ENCODE data around the gene CD247.

Gene CD247

DNA sequence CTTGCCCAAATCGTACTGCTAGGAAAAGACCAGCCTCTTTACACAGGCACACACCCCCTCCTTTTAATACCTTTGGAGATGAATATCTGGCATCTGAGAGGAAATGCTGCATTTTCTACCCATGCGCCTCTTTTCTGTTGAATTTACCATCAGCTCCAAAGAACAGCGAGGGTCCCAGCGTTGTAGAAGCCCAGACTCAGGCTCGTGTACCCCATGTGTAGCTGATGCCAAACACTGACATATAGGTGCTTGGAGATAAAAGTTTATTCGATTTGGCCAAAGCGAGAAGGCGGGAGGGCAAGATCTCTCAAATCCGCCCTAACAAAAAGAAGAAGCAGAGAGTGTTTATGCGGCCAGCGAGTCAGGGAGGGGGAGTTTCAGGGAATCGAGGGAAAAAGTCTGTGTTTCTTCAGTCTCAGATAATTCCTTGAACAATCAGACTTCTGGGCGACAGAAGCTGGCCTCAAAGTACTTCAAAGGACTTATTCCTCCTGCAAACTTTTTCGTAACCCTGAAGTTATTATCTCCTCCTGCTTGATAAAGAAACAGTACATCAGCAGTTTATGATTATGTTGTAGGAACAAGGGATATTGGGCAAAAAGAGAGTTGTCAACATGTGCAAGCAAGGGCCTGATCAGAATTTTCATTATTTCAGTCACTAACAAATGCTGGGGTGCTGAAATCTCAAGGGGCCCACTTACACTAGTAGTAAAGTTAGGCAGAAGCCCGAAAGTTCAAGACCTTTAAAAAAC lies 35.9 kb upstream of the CD247 start:
- H4K20me1 ChIP-seq (ENCODE audit: insufficient read depth, low read length, poor library complexity, severe bottlenecking), result no peaks in the 10 kb centered on the region
- H3K4me3 ChIP-seq (ENCODE audit: low read length, poor library complexity, severe bottlenecking), result peak overlapping the region; percentile 79
- peaks cover 31% of the 10 kb centered on the region for H3K4me1 ChIP-seq (ENCODE audit: insufficient read depth, low read length, poor library complexity, severe bottlenecking)
- H3K36me3 ChIP-seq (ENCODE audit: insufficient read depth, low read length), result no peaks in the 10 kb centered on the region
- H3K9me3 ChIP-seq (ENCODE audit: insufficient read depth, low read depth, low read length), result no peaks in the 10 kb centered on the region
- no peaks in the 10 kb centered on the region for H3F3A ChIP-seq (ENCODE audit: low read depth)
- H3K4me2 ChIP-seq (ENCODE audit: low read depth, low read length, poor library complexity, severe bottlenecking), result peak overlapping the region; percentile 69
- H3K27me3 ChIP-seq (ENCODE audit: insufficient read depth, low read length, poor library complexity, severe bottlenecking), result no peaks in the 10 kb centered on the region
- no peak for TF ChIP-seq EZH2phosphoT487 (IDR thresholded peaks at IDR 0.05; ENCODE audit: borderline replicate concordance)
- no peak for TF ChIP-seq CTCF (conservative IDR thresholded peaks at IDR 0.05; ENCODE audit: low read length)
- H3K9me2 ChIP-seq (replicated peaks; ENCODE audit: low read depth, low read length), result no peaks in the 10 kb centered on the region
- peak overlapping the region; percentile 3 for H3K9ac ChIP-seq (ENCODE audit: low read depth, low read length, poor library complexity, severe bottlenecking)
- H3K79me2 ChIP-seq (ENCODE audit: insufficient read depth, low read length), result peaks cover 15% of the 10 kb centered on the region; the same call in 1 of the 2 replicates
- peak overlapping the region; percentile 90 for H2AFZ ChIP-seq (ENCODE audit: low read length)

- Histone ChIP-seq H3K9me2 (replicated peaks; ENCODE audit: low read depth, low read length) (no peaks in the 10 kb centered on the region), H3F3A (ENCODE audit: low read depth) (no peaks in the 10 kb centered on the region), H2AFZ (ENCODE audit: low read length) (peak within 1 kb of the TSS; percentile 90), H3K79me2 (ENCODE audit: insufficient read depth, low read length) (peaks cover 15% of the 10 kb centered on the region; the same call in 1 of the 2 replicates), H4K20me1 (ENCODE audit: insufficient read depth, low read length, poor library complexity, severe bottlenecking) (no peaks in the 10 kb centered on the region), H3K9me3 (ENCODE audit: insufficient read depth, low read depth, low read length) (no peaks in the 10 kb centered on the region), H3K36me3 (ENCODE audit: insufficient read depth, low read length) (no peaks in the 10 kb centered on the region), H3K4me1 (ENCODE audit: insufficient read depth, low read length, poor library complexity, severe bottlenecking) (peaks cover 39% of the 10 kb centered on the region), H3K4me3 (ENCODE audit: low read length, poor library complexity, severe bottlenecking) (peak within 1 kb of the TSS; percentile 79), H3K4me2 (ENCODE audit: low read depth, low read length, poor library complexity, severe bottlenecking) (peak within 1 kb of the TSS; percentile 69), H3K27me3 (ENCODE audit: insufficient read depth, low read length, poor library complexity, severe bottlenecking) (no peaks in the 10 kb centered on the region), H3K9ac (ENCODE audit: low read depth, low read length, poor library complexity, severe bottlenecking) (peak within 1 kb of the TSS; percentile 72)
- TF ChIP-seq CTCF (conservative IDR thresholded peaks at IDR 0.05; ENCODE audit: low read length) (no peak), EZH2phosphoT487 (IDR thresholded peaks at IDR 0.05; ENCODE audit: borderline replicate concordance) (no peak)
Measured at GRCh38 chr1:167553136-167554027, 35.1 kb upstream of the CD247 start, which contains the start of gene CREG1. TSS of gene CREG1 (minus strand) at chr1:167553762.

GRCh38 chr1:167551362-167551761 lies 33.0 kb upstream of the CD247 start:
- H3K9ac ChIP-seq (ENCODE audit: low read depth, low read length, poor library complexity, severe bottlenecking), result peak overlapping the region; percentile 26
- H3K79me2 ChIP-seq (ENCODE audit: insufficient read depth, low read length), result peaks cover 15% of the 10 kb centered on the region; the same call in 1 of the 2 replicates
- H3F3A ChIP-seq (ENCODE audit: low read depth), result no peaks in the 10 kb centered on the region
- TF ChIP-seq CTCF (conservative IDR thresholded peaks at IDR 0.05; ENCODE audit: low read length) (no peak), EZH2phosphoT487 (IDR thresholded peaks at IDR 0.05; ENCODE audit: borderline replicate concordance) (no peak)
- no peaks in the 10 kb centered on the region for H3K9me3 ChIP-seq (ENCODE audit: insufficient read depth, low read depth, low read length)
- H3K9me2 ChIP-seq (replicated peaks; ENCODE audit: low read depth, low read length), result no peaks in the 10 kb centered on the region
- no peaks in the 10 kb centered on the region for H4K20me1 ChIP-seq (ENCODE audit: insufficient read depth, low read length, poor library complexity, severe bottlenecking)
- H2AFZ ChIP-seq (ENCODE audit: low read length), result no peak overlapping the region
- peaks cover 45% of the 10 kb centered on the region for H3K4me1 ChIP-seq (ENCODE audit: insufficient read depth, low read length, poor library complexity, severe bottlenecking)
- peak overlapping the region; percentile 79 for H3K4me3 ChIP-seq (ENCODE audit: low read length, poor library complexity, severe bottlenecking)
- H3K36me3 ChIP-seq (ENCODE audit: insufficient read depth, low read length), result no peaks in the 10 kb centered on the region
- H3K4me2 ChIP-seq (ENCODE audit: low read depth, low read length, poor library complexity, severe bottlenecking), result peak overlapping the region; percentile 69
- H3K27me3 ChIP-seq (ENCODE audit: insufficient read depth, low read length, poor library complexity, severe bottlenecking), result no peaks in the 10 kb centered on the region
